CD4-positive, alpha-beta T cell treated with Interleukin-10 for 1 hour (primary cell): ENCODE data around the gene TMEM129.
"Not testable (repeated sequence)": the region's sequence is repeated elsewhere in the genome, so short reads cannot be mapped to it uniquely, and the experiment has no call there.

Experiments
- DNase-seq: peaks from one replicate; pipeline ENCODE4 v3.0.0-alpha.2; 2020

Gene TMEM129

GRCh38 chr4:1686440-1687036 is 34.6 kb downstream of the TMEM129 start:
- no peak for DNase-seq

GRCh38 chr4:1685235-1686150 is 35.6 kb downstream of the TMEM129 start:
- DNase-seq = no peak

GRCh38 chr4:1684506-1685234 is 36.5 kb downstream of the TMEM129 start:
- no peak for DNase-seq

GRCh38 chr4:1683736-1684505 is 37.2 kb downstream of the TMEM129 start, which contains the start of gene FAM53A:
TSS of gene FAM53A (minus strand) at chr4:1684313. CDS start at chr4:1668741, 15,572 bp downstream.
- peak; percentile 93 for DNase-seq

GRCh38 chr4:1683261-1683735 is 37.8 kb downstream of the TMEM129 start:
- DNase-seq = no peak

GRCh38 chr4:1682860-1683259 is 38.3 kb downstream of the TMEM129 start:
- no peak for DNase-seq

GRCh38 chr4:1678244-1678643 is 42.9 kb downstream of the TMEM129 start:
- no peak for DNase-seq

GRCh38 chr4:1676605-1677525 is 44.3 kb downstream of the TMEM129 start:
- no peak for DNase-seq

- DNase-seq = no peak
Observed at GRCh38 chr4:1675802-1676137, 45.4 kb downstream of the TMEM129 start.

- DNase-seq = no peak
Observed at GRCh38 chr4:1675136-1675801, 45.9 kb downstream of the TMEM129 start.

- no peak for DNase-seq
Observed at GRCh38 chr4:1674682-1675081, 46.4 kb downstream of the TMEM129 start.

GRCh38 chr4:1673671-1674070 is 47.5 kb downstream of the TMEM129 start:
- DNase-seq = no peak

GRCh38 chr4:1671011-1671410 is 50.1 kb downstream of the TMEM129 start:
- DNase-seq = not testable (repeated sequence)

- DNase-seq = no peak
Observed at GRCh38 chr4:1670279-1670678, 50.8 kb downstream of the TMEM129 start.

GRCh38 chr4:1669850-1670249 is 51.3 kb downstream of the TMEM129 start:
- no peak for DNase-seq

GRCh38 chr4:1669270-1669669 is 51.9 kb downstream of the TMEM129 start:
- no peak for DNase-seq

- no peak for DNase-seq
Observed at GRCh38 chr4:1668488-1668840, 52.7 kb downstream of the TMEM129 start.

- DNase-seq = no peak
Observed at GRCh38 chr4:1667273-1667672, 53.9 kb downstream of the TMEM129 start.

GRCh38 chr4:1666391-1666790 is 54.7 kb downstream of the TMEM129 start:
- DNase-seq = no peak
